ENCODE measurements around the gene ARSK.

The ARSK gene

GRCh38 chr5:95562282-95562681 lies 7.4 kb downstream of the ARSK start:
- H3K79me2 ChIP-seq (ENCODE audit: insufficient read depth, low read length): no peaks in the 10 kb centered on the region
- H3K36me3 ChIP-seq (ENCODE audit: insufficient read depth, low read length): no peaks in the 10 kb centered on the region
- no peaks in the 10 kb centered on the region for H3K27me3 ChIP-seq (ENCODE audit: insufficient read depth, low read length)
- no peaks in the 10 kb centered on the region for H3K9me3 ChIP-seq (ENCODE audit: low read length)
- no peak overlapping the region for H3K4me3 ChIP-seq (ENCODE audit: low read depth, low read length, poor library complexity, severe bottlenecking)
- no peak overlapping the region for H3K9ac ChIP-seq (ENCODE audit: low read length)
- H3F3A ChIP-seq (ENCODE audit: insufficient read depth, low read length): no peaks in the 10 kb centered on the region
- H4K20me1 ChIP-seq (ENCODE audit: insufficient read depth, low read length): no peaks in the 10 kb centered on the region
- no peak for TF ChIP-seq EZH2 (IDR thresholded peaks at IDR 0.05; ENCODE audit: borderline replicate concordance, low read length)
- TF ChIP-seq CTCF (IDR thresholded peaks at IDR 0.05; ENCODE audit: low read length): no peak
- H3K4me1 ChIP-seq (ENCODE audit: insufficient read depth, low read length, severe bottlenecking): no peaks in the 10 kb centered on the region
- no peak overlapping the region for H2AFZ ChIP-seq (ENCODE audit: low read length)
- no peaks in the 10 kb centered on the region for H3K9me2 ChIP-seq (ENCODE audit: low read depth, low read length)
- H3K4me2 ChIP-seq (ENCODE audit: low read length): no peak overlapping the region
- H3K27ac ChIP-seq (ENCODE audit: low read depth, low read length, poor library complexity, severe bottlenecking): no peak overlapping the region

- Histone ChIP-seq H3K79me2 (ENCODE audit: insufficient read depth, low read length) (no peaks in the 10 kb centered on the region), H2AFZ (ENCODE audit: low read length) (no peak overlapping the region), H3K4me1 (ENCODE audit: insufficient read depth, low read length, severe bottlenecking) (no peaks in the 10 kb centered on the region), H3K36me3 (ENCODE audit: insufficient read depth, low read length) (no peaks in the 10 kb centered on the region), H3K9me3 (ENCODE audit: low read length) (no peaks in the 10 kb centered on the region), H3K27ac (ENCODE audit: low read depth, low read length, poor library complexity, severe bottlenecking) (no peak overlapping the region), H3K9ac (ENCODE audit: low read length) (no peak overlapping the region), H3F3A (ENCODE audit: insufficient read depth, low read length) (no peaks in the 10 kb centered on the region), H3K4me3 (ENCODE audit: low read depth, low read length, poor library complexity, severe bottlenecking) (no peak overlapping the region), H4K20me1 (ENCODE audit: insufficient read depth, low read length) (no peaks in the 10 kb centered on the region), H3K9me2 (ENCODE audit: low read depth, low read length) (no peaks in the 10 kb centered on the region), H3K4me2 (ENCODE audit: low read length) (no peak overlapping the region), H3K27me3 (ENCODE audit: insufficient read depth, low read length) (no peaks in the 10 kb centered on the region)
- no peak for TF ChIP-seq EZH2 (IDR thresholded peaks at IDR 0.05; ENCODE audit: borderline replicate concordance, low read length)
- no peak for TF ChIP-seq CTCF (IDR thresholded peaks at IDR 0.05; ENCODE audit: low read length)
These were observed 8.5 kb downstream of the ARSK start for GRCh38 chr5:95563367-95563766.

- H4K20me1 ChIP-seq (ENCODE audit: insufficient read depth, low read length): no peaks in the 10 kb centered on the region
- H3K27me3 ChIP-seq (ENCODE audit: insufficient read depth, low read length): no peaks in the 10 kb centered on the region
- H3K9ac ChIP-seq (ENCODE audit: low read length): no peak overlapping the region
- H2AFZ ChIP-seq (ENCODE audit: low read length): no peak overlapping the region
- no peak overlapping the region for H3K27ac ChIP-seq (ENCODE audit: low read depth, low read length, poor library complexity, severe bottlenecking)
- H3K4me3 ChIP-seq (ENCODE audit: low read depth, low read length, poor library complexity, severe bottlenecking): no peak overlapping the region
- no peaks in the 10 kb centered on the region for H3K9me3 ChIP-seq (ENCODE audit: low read length)
- TF ChIP-seq EZH2 (IDR thresholded peaks at IDR 0.05; ENCODE audit: borderline replicate concordance, low read length) (no peak), CTCF (IDR thresholded peaks at IDR 0.05; ENCODE audit: low read length) (no peak)
- no peaks in the 10 kb centered on the region for H3K79me2 ChIP-seq (ENCODE audit: insufficient read depth, low read length)
- H3K4me1 ChIP-seq (ENCODE audit: insufficient read depth, low read length, severe bottlenecking): no peaks in the 10 kb centered on the region
- H3K4me2 ChIP-seq (ENCODE audit: low read length): no peak overlapping the region
- H3K36me3 ChIP-seq (ENCODE audit: insufficient read depth, low read length): no peaks in the 10 kb centered on the region
- H3K9me2 ChIP-seq (ENCODE audit: low read depth, low read length): no peaks in the 10 kb centered on the region
- no peaks in the 10 kb centered on the region for H3F3A ChIP-seq (ENCODE audit: insufficient read depth, low read length)
These were observed 9.5 kb downstream of the ARSK start for GRCh38 chr5:95564450-95564849.

All from OCI-LY1 (cell line).